A673 (cell line): ENCODE measurements around the gene PLPP1. TPM values are rescaled to one million over a fixed set of nuclear protein-coding genes. Genes with fewer than 3 reads are reported as not detected.

Experiments
- BruUV-seq: library from RNA; stranded (reverse); fragments of 400-500 nt; replicated peaks from 2 replicates; lab custom pipeline; 2021; lab: Mats Ljungman, UMichigan
- CTCF ChIA-PET: fragments of 300-600 bp; sonication (Branson Sonifier 250); formaldehyde crosslinking; loops from one replicate; lab custom pipeline; 2022; ENCODE audit warnings: antibody characterized with exemption; lab: Charles Lee
- POLR2A ChIA-PET: fragments of 300-600 bp; sonication (Branson Sonifier 250); formaldehyde crosslinking; loops from one replicate; lab custom pipeline; 2022; ENCODE audit warnings: antibody characterized with exemption; ENCODE audit not compliant: low non-redundant PET; lab: Charles Lee
- DNase-seq: peaks from one replicate; pipeline ENCODE4 v3.0.0-alpha.2; 2015; ENCODE audit warnings: low spot score
- H3K27ac ChIP-seq: fragments of 200-600 bp; sonication (generic); 2 replicates; pipeline ENCODE4 v1.5.1; 2016; ENCODE audit warnings: mixed run types, low read depth, mild to moderate bottlenecking, mixed read lengths, antibody characterized with exemption, low read length; ENCODE audit not compliant: poor library complexity, severe bottlenecking
- H3K27me3 ChIP-seq: fragments of 200-600 bp; sonication (generic); replicated peaks from 2 replicates; pipeline ENCODE4 v1.6.1; 2017; ENCODE audit warnings: mixed run types, low read depth, mild to moderate bottlenecking, mixed read lengths, antibody characterized with exemption, low read length; ENCODE audit not compliant: insufficient read depth, poor library complexity
- H3K36me3 ChIP-seq: fragments of 200-600 bp; sonication (generic); 2 replicates; pipeline ENCODE4 v1.6.1; 2016; ENCODE audit warnings: mixed run types, mild to moderate bottlenecking, mixed read lengths, antibody characterized with exemption, low read length; ENCODE audit not compliant: insufficient read depth, poor library complexity, severe bottlenecking
- H3K4me1 ChIP-seq: fragments of 200-600 bp; sonication (generic); 2 replicates; pipeline ENCODE4 v1.6.1; 2017; ENCODE audit warnings: mixed run types, mild to moderate bottlenecking, mixed read lengths, antibody characterized with exemption, low read length; ENCODE audit not compliant: insufficient read depth, poor library complexity, severe bottlenecking
- H3K4me3 ChIP-seq: fragments of 200-600 bp; sonication (generic); 2 replicates; pipeline ENCODE4 v1.5.1; 2016; ENCODE audit warnings: low read depth, mixed run types, mild to moderate bottlenecking, mixed read lengths, low read length; ENCODE audit not compliant: poor library complexity, severe bottlenecking
- H3K9me3 ChIP-seq: fragments of 200-600 bp; sonication (generic); 2 replicates; pipeline ENCODE4 v1.6.1; 2016; ENCODE audit warnings: mixed run types, low read depth, mild to moderate bottlenecking, mixed read lengths, antibody characterized with exemption, low read length; ENCODE audit not compliant: poor library complexity, severe bottlenecking
- CTCF ChIP-seq: fragments of 300-800, 200-600 bp; sonication (generic); conservative IDR thresholded peaks from 2 replicates; pipeline ENCODE4 v1.5.1; 2017; ENCODE audit warnings: low read depth, mild to moderate bottlenecking, antibody characterized with exemption, low read length, moderate library complexity, mixed read lengths
- EZH2 ChIP-seq: fragments of 200-600 bp; sonication (generic); IDR thresholded peaks from 2 replicates; pipeline ENCODE4 v1.6.1; 2017; ENCODE audit warnings: borderline replicate concordance, low read depth, mild to moderate bottlenecking, mixed read lengths, antibody characterized with exemption, low read length; ENCODE audit not compliant: poor library complexity, severe bottlenecking
- intact Hi-C: fragments of 100-400 bp; cut with micrococcal nuclease; formaldehyde crosslinking; loops from one replicate; pipeline ENCODE4 v1.10.0; 2022; ENCODE audit not compliant: unreplicated experiment
- total RNA-seq: library from RNA; stranded (reverse); gene quantifications from 2 replicates; pipeline ENCODE4 v1.2.3, GENCODE V29; 2021

The PLPP1 gene
- total RNA-seq, 1 experiment from 2014 or later: 6.7 TPM

- no peak for DNase-seq
- intact Hi-C loops: no loop called here
- BruUV-seq: no TSS peak
- no peaks in the 10 kb centered on the region for H3K9me3 ChIP-seq
- ChIA-PET CTCF (no interaction called here), POLR2A (interaction anchor here (0.7 kb wide), 1 partner anchor 109 kb away, joined by 3 read pairs; no protein-coding TSS in a partner anchor)
- no peak overlapping the region for H3K27ac ChIP-seq
- no peaks in the 10 kb centered on the region for H3K4me1 ChIP-seq
- H3K4me3 ChIP-seq: no peak overlapping the region
- H3K27me3 ChIP-seq: no peaks in the 10 kb centered on the region
- no peak for TF ChIP-seq EZH2
- no peak for TF ChIP-seq CTCF
- no peaks in the 10 kb centered on the region for H3K36me3 ChIP-seq
Measured at GRCh38 chr5:55510523-55510880, 24.3 kb downstream of the PLPP1 start.

GRCh38 chr5:55509796-55510522 lies 24.8 kb downstream of the PLPP1 start:
- Histone ChIP-seq H3K9me3 (no peaks in the 10 kb centered on the region), H3K4me1 (no peaks in the 10 kb centered on the region), H3K36me3 (no peaks in the 10 kb centered on the region), H3K27me3 (no peaks in the 10 kb centered on the region), H3K27ac (no peak overlapping the region), H3K4me3 (no peak overlapping the region)
- intact Hi-C loops: no loop called here
- ChIA-PET CTCF (no interaction called here), POLR2A (interaction anchor here (0.7 kb wide), 1 partner anchor 108 kb away, joined by 3 read pairs; no protein-coding TSS in a partner anchor)
- TF ChIP-seq EZH2 (no peak), CTCF (no peak)
- peak; percentile 6 for DNase-seq
- no TSS peak for BruUV-seq

DNA sequence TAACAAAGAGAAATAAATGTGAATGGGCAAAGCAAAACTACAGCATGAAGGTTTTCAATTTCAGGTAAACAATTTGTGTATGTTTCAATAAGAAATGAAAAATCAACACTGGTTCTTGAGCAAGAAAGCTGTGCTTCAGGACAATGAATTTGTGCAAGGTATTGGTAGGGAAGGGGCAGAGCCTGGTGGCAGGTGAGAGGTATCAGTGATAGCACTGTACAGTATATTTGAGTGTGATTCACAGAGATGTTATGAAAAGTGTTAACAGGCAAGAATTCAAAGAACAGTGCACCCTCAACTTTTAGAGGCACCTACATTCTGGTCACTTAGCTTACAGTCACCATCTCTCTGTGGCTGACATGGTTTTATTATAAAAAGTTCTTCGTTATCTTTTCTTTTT lies 25.7 kb downstream of the PLPP1 start:
- ChIA-PET CTCF (no interaction called here), POLR2A (no interaction called here)
- DNase-seq: no peak
- Histone ChIP-seq H3K27ac (no peak overlapping the region), H3K4me1 (no peaks in the 10 kb centered on the region), H3K9me3 (no peaks in the 10 kb centered on the region), H3K4me3 (no peak overlapping the region), H3K36me3 (no peaks in the 10 kb centered on the region), H3K27me3 (no peaks in the 10 kb centered on the region)
- TF ChIP-seq CTCF: no peak
- no peak for TF ChIP-seq EZH2
- BruUV-seq: no TSS peak
- intact Hi-C loops: no loop called here
